HEK293 (cell line): ENCODE measurements around the gene PBX3.
A peak's percentile ranks its signal among the peaks of the same experiment; 100 is the strongest.

Source experiments
- AEBP2 ChIP-seq: fragments of 450-650 bp; formaldehyde crosslinking; IDR thresholded peaks from 2 replicates; pipeline ENCODE4 v1.5.1; 2016; ENCODE audit warnings: missing biosample characterization, missing genetic modification characterization, borderline replicate concordance
- BCL11A ChIP-seq: fragments of 450-650 bp; formaldehyde crosslinking; IDR thresholded peaks from 2 replicates; pipeline ENCODE4 v1.5.1; 2016; ENCODE audit warnings: low read depth, missing biosample characterization, missing genetic modification characterization
- BCL11B ChIP-seq: fragments of 450-650 bp; formaldehyde crosslinking; IDR thresholded peaks from 2 replicates; pipeline ENCODE4 v1.5.1; 2016; ENCODE audit warnings: low read depth, missing biosample characterization, missing genetic modification characterization
- GLIS1 ChIP-seq: fragments of 450-650 bp; formaldehyde crosslinking; IDR thresholded peaks from 2 replicates; pipeline ENCODE4 v1.5.1; 2016; ENCODE audit warnings: missing biosample characterization, missing genetic modification characterization
- KLF10 ChIP-seq: fragments of 450-650 bp; IDR thresholded peaks from 2 replicates; pipeline ENCODE4 v1.5.1; 2018; ENCODE audit warnings: missing biosample characterization, mild to moderate bottlenecking, missing genetic modification characterization
- KLF16 ChIP-seq: fragments of 450-650 bp; formaldehyde crosslinking; IDR thresholded peaks from 2 replicates; pipeline ENCODE4 v1.5.1; 2017; ENCODE audit warnings: missing biosample characterization, missing genetic modification characterization
- KLF8 ChIP-seq: fragments of 450-650 bp; formaldehyde crosslinking; IDR thresholded peaks from 2 replicates; pipeline ENCODE4 v1.5.1; 2016; ENCODE audit warnings: missing biosample characterization, missing genetic modification characterization
- KLF9 ChIP-seq: fragments of 450-650 bp; formaldehyde crosslinking; IDR thresholded peaks from 2 replicates; pipeline ENCODE4 v1.5.1; 2016; ENCODE audit warnings: missing biosample characterization, missing genetic modification characterization, low read depth
- MYNN ChIP-seq: fragments of 450-650 bp; formaldehyde crosslinking; IDR thresholded peaks from 2 replicates; pipeline ENCODE4 v1.5.1; 2016; ENCODE audit warnings: missing biosample characterization, missing genetic modification characterization, borderline replicate concordance
- SCRT1 ChIP-seq: fragments of 450-650 bp; formaldehyde crosslinking; IDR thresholded peaks from 2 replicates; pipeline ENCODE4 v1.5.1; 2016; ENCODE audit warnings: missing biosample characterization, missing genetic modification characterization, borderline replicate concordance
- TRIM28 ChIP-seq: IDR thresholded peaks from 2 replicates; pipeline ENCODE4 v1.6.1; 2011; ENCODE audit warnings: low read length, control low read depth, borderline replicate concordance
- ZBTB1 ChIP-seq: fragments of 450-650 bp; formaldehyde crosslinking; IDR thresholded peaks from 2 replicates; pipeline ENCODE4 v1.5.1; 2016; ENCODE audit warnings: missing biosample characterization, missing genetic modification characterization
- ZBTB20 ChIP-seq: fragments of 450-650 bp; formaldehyde crosslinking; IDR thresholded peaks from 2 replicates; pipeline ENCODE4 v1.5.1; 2016; ENCODE audit warnings: missing biosample characterization, missing genetic modification characterization
- ZBTB8A ChIP-seq: fragments of 450-650 bp; formaldehyde crosslinking; IDR thresholded peaks from 2 replicates; pipeline ENCODE4 v1.5.1; 2016; ENCODE audit warnings: missing biosample characterization, missing genetic modification characterization
- ZEB2 ChIP-seq: fragments of 450-650 bp; formaldehyde crosslinking; IDR thresholded peaks from 2 replicates; pipeline ENCODE4 v1.5.1; 2016; ENCODE audit warnings: missing biosample characterization, missing genetic modification characterization
- ZNF121 ChIP-seq: fragments of 450-650 bp; formaldehyde crosslinking; IDR thresholded peaks from 2 replicates; pipeline ENCODE4 v1.5.1; 2016; ENCODE audit warnings: missing biosample characterization, missing genetic modification characterization
- ZNF132 ChIP-seq: fragments of 450-650 bp; formaldehyde crosslinking; IDR thresholded peaks from 2 replicates; pipeline ENCODE4 v1.5.1; 2017; ENCODE audit warnings: missing biosample characterization, missing genetic modification characterization, borderline replicate concordance
- ZNF157 ChIP-seq: fragments of 450-650 bp; formaldehyde crosslinking; IDR thresholded peaks from 2 replicates; pipeline ENCODE4 v1.5.1; 2016; ENCODE audit warnings: missing biosample characterization, missing genetic modification characterization
- ZNF19 ChIP-seq: fragments of 450-650 bp; formaldehyde crosslinking; IDR thresholded peaks from 2 replicates; pipeline ENCODE4; 2016; ENCODE audit warnings: missing biosample characterization, missing genetic modification characterization, low read depth
- ZNF354C ChIP-seq: fragments of 450-650 bp; formaldehyde crosslinking; IDR thresholded peaks from 2 replicates; pipeline ENCODE4 v1.5.1; 2016; ENCODE audit warnings: missing biosample characterization, missing genetic modification characterization, low read depth, borderline replicate concordance
- ZNF394 ChIP-seq: fragments of 450-650 bp; formaldehyde crosslinking; IDR thresholded peaks from 2 replicates; pipeline ENCODE4 v1.5.1; 2016; ENCODE audit warnings: missing biosample characterization, missing genetic modification characterization, mild to moderate bottlenecking, moderate library complexity, borderline replicate concordance
- ZNF426 ChIP-seq: fragments of 450-650 bp; formaldehyde crosslinking; IDR thresholded peaks from 2 replicates; pipeline ENCODE4 v1.5.1; 2017; ENCODE audit warnings: missing biosample characterization, missing genetic modification characterization, mild to moderate bottlenecking, inconsistent platforms, moderate library complexity
- ZNF530 ChIP-seq: fragments of 450-650 bp; formaldehyde crosslinking; IDR thresholded peaks from 2 replicates; pipeline ENCODE4 v1.5.1; 2016; ENCODE audit warnings: low read depth, missing biosample characterization, missing genetic modification characterization
- ZNF558 ChIP-seq: fragments of 450-650 bp; formaldehyde crosslinking; IDR thresholded peaks from 2 replicates; pipeline ENCODE4 v1.5.1; 2016; ENCODE audit warnings: missing biosample characterization, missing genetic modification characterization
- ZNF610 ChIP-seq: fragments of 450-650 bp; formaldehyde crosslinking; IDR thresholded peaks from 2 replicates; pipeline ENCODE4 v1.5.1; 2016; ENCODE audit warnings: missing biosample characterization, missing genetic modification characterization, borderline replicate concordance
- ZNF621 ChIP-seq: fragments of 450-650 bp; formaldehyde crosslinking; IDR thresholded peaks from 2 replicates; pipeline ENCODE4 v1.5.1; 2017; ENCODE audit warnings: missing biosample characterization, missing genetic modification characterization
- ZNF654 ChIP-seq: fragments of 450-650 bp; formaldehyde crosslinking; IDR thresholded peaks from 2 replicates; pipeline ENCODE4 v1.5.1; 2016; ENCODE audit warnings: low read depth, missing biosample characterization, missing genetic modification characterization
- ZNF660 ChIP-seq: fragments of 450-650 bp; IDR thresholded peaks from 2 replicates; pipeline ENCODE4 v1.5.1; 2018; ENCODE audit warnings: missing biosample characterization, mild to moderate bottlenecking, missing genetic modification characterization
- ZNF777 ChIP-seq: fragments of 450-650 bp; formaldehyde crosslinking; IDR thresholded peaks from 2 replicates; pipeline ENCODE4 v1.5.1; 2017; ENCODE audit warnings: missing biosample characterization, missing genetic modification characterization, borderline replicate concordance
- ZSCAN16 ChIP-seq: fragments of 450-650 bp; formaldehyde crosslinking; IDR thresholded peaks from 2 replicates; pipeline ENCODE4 v1.5.1; 2016; ENCODE audit warnings: missing biosample characterization, missing genetic modification characterization
- ZXDB ChIP-seq: fragments of 450-650 bp; formaldehyde crosslinking; IDR thresholded peaks from 2 replicates; pipeline ENCODE4 v1.5.1; 2016; ENCODE audit warnings: missing biosample characterization, missing genetic modification characterization
- TF ChIP-seq, protein P1 (sequence below): fragments of 450-650 bp; formaldehyde crosslinking; IDR thresholded peaks from 2 replicates; pipeline ENCODE4 v1.5.1; 2016; ENCODE audit warnings: missing biosample characterization, missing genetic modification characterization
- TF ChIP-seq, protein P2 (sequence below): fragments of 450-650 bp; formaldehyde crosslinking; conservative IDR thresholded peaks from 2 replicates; pipeline ENCODE4 v1.5.1; 2016; ENCODE audit warnings: low read depth, missing biosample characterization, missing genetic modification characterization

PBX3 gene

GRCh38 chr9:125706651-125707471 lies 40.3 kb upstream of the PBX3 start, which contains the start of gene MAPKAP1 (continued):
- no peak for TF ChIP-seq BCL11A (tag by site-specific recombination)
- TF ChIP-seq KLF9 (tag by site-specific recombination), result peak; percentile 56; the same call in 1 of the 2 replicates
- no peak for TF ChIP-seq AEBP2 (tag by site-specific recombination)
- TF ChIP-seq ZNF777 (tag by site-specific recombination), result no peak
- no peak for TF ChIP-seq ZNF354C (tag by site-specific recombination)
- no peak for TF ChIP-seq ZNF132 (tag by site-specific recombination)
- TF ChIP-seq ZNF157 (tag by site-specific recombination), result no peak
- TF ChIP-seq ZBTB1 (tag by site-specific recombination), result no peak
- TF ChIP-seq, protein P1, sequence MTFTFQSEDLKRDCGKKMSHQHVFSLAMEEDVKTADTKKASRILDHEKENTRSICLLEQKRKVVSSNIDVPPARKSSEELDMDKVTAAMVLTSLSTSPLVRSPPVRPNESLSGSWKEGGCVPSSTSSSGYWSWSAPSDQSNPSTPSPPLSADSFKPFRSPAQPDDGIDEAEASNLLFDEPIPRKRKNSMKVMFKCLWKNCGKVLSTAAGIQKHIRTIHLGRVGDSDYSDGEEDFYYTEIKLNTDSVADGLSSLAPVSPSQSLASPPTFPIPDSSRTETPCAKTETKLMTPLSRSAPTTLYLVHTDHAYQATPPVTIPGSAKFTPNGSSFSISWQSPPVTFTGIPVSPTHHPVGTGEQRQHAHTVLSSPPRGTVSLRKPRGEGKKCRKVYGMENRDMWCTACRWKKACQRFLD (tag by site-specific recombination), result peak; percentile 88; the same call in 1 of the 2 replicates
- TF ChIP-seq, protein P2, sequence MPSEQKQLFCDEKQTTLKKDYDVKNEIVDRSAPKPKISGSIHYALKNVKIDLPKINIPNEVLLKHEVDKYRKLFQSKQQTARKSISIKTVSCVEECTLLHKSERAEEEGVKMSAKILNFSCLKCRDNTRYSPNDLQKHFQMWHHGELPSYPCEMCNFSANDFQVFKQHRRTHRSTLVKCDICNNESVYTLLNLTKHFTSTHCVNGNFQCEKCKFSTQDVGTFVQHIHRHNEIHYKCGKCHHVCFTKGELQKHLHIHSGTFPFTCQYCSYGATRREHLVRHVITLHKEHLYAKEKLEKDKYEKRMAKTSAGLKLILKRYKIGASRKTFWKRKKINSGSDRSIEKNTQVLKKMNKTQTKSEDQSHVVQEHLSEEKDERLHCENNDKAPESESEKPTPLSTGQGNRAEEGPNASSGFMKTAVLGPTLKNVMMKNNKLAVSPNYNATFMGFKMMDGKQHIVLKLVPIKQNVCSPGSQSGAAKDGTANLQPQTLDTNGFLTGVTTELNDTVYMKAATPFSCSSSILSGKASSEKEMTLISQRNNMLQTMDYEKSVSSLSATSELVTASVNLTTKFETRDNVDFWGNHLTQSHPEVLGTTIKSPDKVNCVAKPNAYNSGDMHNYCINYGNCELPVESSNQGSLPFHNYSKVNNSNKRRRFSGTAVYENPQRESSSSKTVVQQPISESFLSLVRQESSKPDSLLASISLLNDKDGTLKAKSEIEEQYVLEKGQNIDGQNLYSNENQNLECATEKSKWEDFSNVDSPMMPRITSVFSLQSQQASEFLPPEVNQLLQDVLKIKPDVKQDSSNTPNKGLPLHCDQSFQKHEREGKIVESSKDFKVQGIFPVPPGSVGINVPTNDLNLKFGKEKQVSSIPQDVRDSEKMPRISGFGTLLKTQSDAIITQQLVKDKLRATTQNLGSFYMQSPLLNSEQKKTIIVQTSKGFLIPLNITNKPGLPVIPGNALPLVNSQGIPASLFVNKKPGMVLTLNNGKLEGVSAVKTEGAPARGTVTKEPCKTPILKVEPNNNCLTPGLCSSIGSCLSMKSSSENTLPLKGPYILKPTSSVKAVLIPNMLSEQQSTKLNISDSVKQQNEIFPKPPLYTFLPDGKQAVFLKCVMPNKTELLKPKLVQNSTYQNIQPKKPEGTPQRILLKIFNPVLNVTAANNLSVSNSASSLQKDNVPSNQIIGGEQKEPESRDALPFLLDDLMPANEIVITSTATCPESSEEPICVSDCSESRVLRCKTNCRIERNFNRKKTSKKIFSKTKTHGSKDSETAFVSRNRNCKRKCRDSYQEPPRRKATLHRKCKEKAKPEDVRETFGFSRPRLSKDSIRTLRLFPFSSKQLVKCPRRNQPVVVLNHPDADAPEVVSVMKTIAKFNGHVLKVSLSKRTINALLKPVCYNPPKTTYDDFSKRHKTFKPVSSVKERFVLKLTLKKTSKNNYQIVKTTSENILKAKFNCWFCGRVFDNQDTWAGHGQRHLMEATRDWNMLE (tag by site-specific recombination), result peak; percentile 97
- TF ChIP-seq ZNF621 (tag by site-specific recombination), result no peak
- peak; percentile 78 for TF ChIP-seq ZBTB20 (tag by site-specific recombination)
- TF ChIP-seq ZSCAN16 (tag by site-specific recombination), result no peak
- no peak for TF ChIP-seq BCL11B (tag by site-specific recombination)
- TF ChIP-seq MYNN, result no peak
- TF ChIP-seq ZXDB (tag by site-specific recombination), result peak; percentile 67; the same call in 1 of the 2 replicates
- TF ChIP-seq ZNF121, result no peak
- no peak for TF ChIP-seq KLF16 (tag by site-specific recombination)
- TF ChIP-seq ZNF394 (tag by site-specific recombination), result peak; percentile 66; the same call in 1 of the 2 replicates
- TF ChIP-seq ZNF654 (tag by site-specific recombination), result no peak
- TF ChIP-seq KLF8, result 0 out of 2 replicates have a peak, but pooled peaks have one; percentile 17
- peak; percentile 55; the same call in 1 of the 2 replicates for TF ChIP-seq ZEB2
- TF ChIP-seq ZBTB8A (tag by site-specific recombination), result peak; percentile 41
- TF ChIP-seq ZNF426 (tag by site-specific recombination), result no peak
- no peak for TF ChIP-seq GLIS1 (tag by site-specific recombination)
- TF ChIP-seq ZNF19 (tag by site-specific recombination), result no peak
- TF ChIP-seq SCRT1 (tag by site-specific recombination), result no peak
- 0 out of 2 replicates have a peak, but pooled peaks have one; percentile 34 for TF ChIP-seq ZNF660 (tag by site-specific recombination)
- no peak for TF ChIP-seq ZNF530 (tag by site-specific recombination)
- TF ChIP-seq TRIM28, result no peak
- peak; percentile 86; the same call in 1 of the 2 replicates for TF ChIP-seq ZNF610 (tag by site-specific recombination)
- TF ChIP-seq ZNF558 (tag by site-specific recombination), result no peak
- no peak for TF ChIP-seq KLF10 (tag by site-specific recombination)
- TF ChIP-seq, all 188 proteins: peak for 23
